Lung (tissue), 12 donors: Measurements from ENCODE around the gene MAP6. TPM values are rescaled to one million over a fixed set of nuclear protein-coding genes. Genes with fewer than 3 reads are reported as not detected.

Experiments
- ATAC-seq: fragments of 200-7000 bp; cut with Tn5 transposase; one replicate; pipeline ENCODE4 v1.9.1; 2020; ENCODE audit warnings: moderate number of reproducible peaks; ENCODE audit not compliant: insufficient read depth, low FRiP score
- DNase-seq, 3 donors: peaks; one replicate each; pipeline ENCODE4 v3.0.0-alpha.2; 2013 to 2017
- H3K27ac ChIP-seq, 2 donors: one replicate each; pipeline ENCODE4 v1.5.1; 2013; ENCODE audit warnings: mild to moderate bottlenecking in 2 of 2, moderate library complexity in 2 of 2, control low read depth in 1 of 2, inconsistent platforms in 1 of 2, low read depth in 1 of 2, low read length in 1 of 2
- H3K27me3 ChIP-seq, 3 donors: one replicate each; pipeline ENCODE4 v1.5.1; 2013; ENCODE audit warnings: low read length in 2 of 3; ENCODE audit not compliant: control insufficient read depth in 3 of 3, insufficient read depth in 3 of 3
- H3K36me3 ChIP-seq, 4 donors: one replicate each; pipeline ENCODE4 v1.5.1; 2013; ENCODE audit warnings: low read length in 4 of 4, mild to moderate bottlenecking in 1 of 4, moderate library complexity in 1 of 4; ENCODE audit not compliant: control insufficient read depth in 4 of 4, insufficient read depth in 4 of 4
- H3K4me1 ChIP-seq, 5 donors: one replicate each; pipeline ENCODE4 v1.5.1; 2013; ENCODE audit warnings: low read length in 5 of 5, mild to moderate bottlenecking in 2 of 5, moderate library complexity in 1 of 5; ENCODE audit not compliant: control insufficient read depth in 5 of 5, insufficient read depth in 5 of 5
- H3K4me3 ChIP-seq: one replicate; pipeline ENCODE4 v1.5.1; 2013; ENCODE audit warnings: mild to moderate bottlenecking, control low read depth, moderate library complexity
- H3K9ac ChIP-seq, 2 donors: one replicate each; pipeline ENCODE4 v1.5.1; 2013; ENCODE audit warnings: low read length in 2 of 2, control low read depth in 1 of 2; ENCODE audit not compliant: insufficient read depth in 1 of 2
- H3K9me3 ChIP-seq, 4 donors: one replicate each; pipeline ENCODE4 v1.5.1; 2013; ENCODE audit warnings: low read length in 3 of 4, mild to moderate bottlenecking in 1 of 4, moderate library complexity in 1 of 4; ENCODE audit not compliant: control insufficient read depth in 4 of 4, insufficient read depth in 3 of 4
- CTCF ChIP-seq: IDR thresholded peaks from 2 replicates; pipeline ENCODE4 v1.5.1; 2012; ENCODE audit warnings: mild to moderate bottlenecking; ENCODE audit errors: control extremely low read depth, extremely low read depth
- WGBS, 2 donors: extraction: QIAGEN DNeasy Blood & Tissue Kit; methylation state at CpG; one replicate each; pipeline ENCODE4 v1.1.7; 2013; 5-methylcytosine and 5-hydroxymethylcytosine counted together
- polyA plus RNA-seq, 2 donors: library from polyadenylated mRNA; stranded (reverse); fragments of 200-250 nt; gene quantifications; one replicate each; pipeline ENCODE4 v1.2.1, GENCODE V29; 2013
- total RNA-seq, 2 donors: library from RNA; depleted of rRNA in 1 of 2; stranded (reverse); fragments of >200 nt in 1 of 2; gene quantifications; one replicate each; pipeline ENCODE4 v1.2.1, GENCODE V29; 2014 to 2021
- donor health status: control.
- donor health status: control.
- donor health status: Bipolar disorder and iron deficiency.
- donor health status: healthy.
- donor health status: DM: yes; HTN: yes; CAD: no.

Gene MAP6
- total and polyA plus RNA-seq, 4 donors: 5.8 to 17.8 (median 7.2) TPM

GRCh38 chr11:75606099-75606498, 62.7 kb downstream of the MAP6 start:
- H3K4me1 ChIP-seq: peaks cover 0 to 27% (median 9%) of the 10 kb centered on the region in 5 donors
- DNase-seq (peak in 2 of 3 donors; percentile 31 to 48), ATAC-seq (no peak)
- no peaks in the 10 kb centered on the region for H3K9me3 ChIP-seq
- H3K4me3 ChIP-seq: no peak overlapping the region
- H3K27me3 ChIP-seq: no peaks in the 10 kb centered on the region
- 77 to 79% methylated on average over 8 of the region's 8 CpGs for WGBS, 2 donors
- TF ChIP-seq CTCF: no peak
- no peaks in the 10 kb centered on the region for H3K36me3 ChIP-seq
- H3K9ac ChIP-seq: no peak overlapping the region
- H3K27ac ChIP-seq: no peak overlapping the region

GRCh38 chr11:75603791-75604736, 64.8 kb downstream of the MAP6 start:
- peak in 1 of 3 donors; percentile 27 for DNase-seq
- no peak overlapping the region for H3K4me3 ChIP-seq
- no peak for TF ChIP-seq CTCF

GRCh38 chr11:75602951-75603350, 65.9 kb downstream of the MAP6 start:
- DNase-seq (peak in 2 of 3 donors; percentile 56 to 67), ATAC-seq (no peak)
- Histone ChIP-seq H3K27ac (no peak overlapping the region), H3K9ac (no peak overlapping the region), H3K4me1 (peaks cover 0 to 11% (median 9%) of the 10 kb centered on the region in 5 donors), H3K27me3 (no peaks in the 10 kb centered on the region), H3K4me3 (no peak overlapping the region), H3K9me3 (no peaks in the 10 kb centered on the region), H3K36me3 (no peaks in the 10 kb centered on the region)
- TF ChIP-seq CTCF: no peak
- WGBS, 2 donors: 69 to 71% methylated on average over 8 of the region's 8 CpGs

More at GRCh38 chr11:75603791-75604736, 64.8 kb downstream of the MAP6 start:
- Histone ChIP-seq H3K27ac (peak overlapping the region in 1 of 2 donors; percentile 81), H3K4me1 (peaks cover 0 to 21% (median 9%) of the 10 kb centered on the region in 5 donors), H3K9ac (no peak overlapping the region), H3K27me3 (no peaks in the 10 kb centered on the region), H3K9me3 (no peaks in the 10 kb centered on the region), H3K36me3 (no peaks in the 10 kb centered on the region)
- ATAC-seq: peak; percentile 35
- WGBS, 2 donors: 65 to 76% methylated on average over 16 of the region's 16 CpGs
